ENCODE results near the gene ARFRP1.
A peak's percentile ranks its signal among the peaks of the same experiment; 100 is the strongest.

Gene ARFRP1

DNA sequence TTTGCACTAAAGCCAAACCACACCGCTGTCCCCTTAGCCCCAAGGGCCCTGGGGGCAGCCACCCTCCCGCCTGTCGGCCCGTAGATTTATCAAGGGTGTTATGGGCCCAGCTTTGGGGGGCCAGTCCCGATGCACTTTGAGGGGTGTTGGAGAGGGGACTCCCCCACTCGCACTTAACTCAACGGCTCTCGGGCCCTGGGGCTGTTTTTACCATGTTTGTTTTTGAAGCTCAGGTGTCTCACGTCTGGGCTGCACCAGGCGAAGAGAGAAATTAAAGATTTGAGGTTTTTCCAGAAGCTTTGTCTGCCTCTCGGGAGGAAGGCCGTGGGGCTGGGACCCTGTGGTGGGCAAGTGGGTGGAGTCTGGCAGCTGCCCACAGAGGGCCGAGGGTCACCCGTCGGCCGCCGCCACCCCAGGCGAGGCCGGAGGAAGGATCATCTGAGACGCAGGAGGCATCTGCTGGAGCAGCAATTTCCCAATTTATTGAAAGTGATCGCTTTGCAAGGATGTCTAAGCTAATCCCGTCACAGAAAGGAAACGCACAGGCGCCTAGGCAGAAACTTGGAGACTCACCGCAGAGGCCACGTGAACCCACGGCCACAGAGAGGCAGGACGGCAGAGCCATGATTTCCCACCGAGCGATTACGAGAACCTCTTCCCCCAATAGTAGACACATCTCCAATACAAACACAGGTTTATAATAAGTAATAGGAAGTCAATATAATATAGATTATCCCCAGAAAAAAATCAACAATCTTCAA is 35.6 kb upstream of the ARFRP1 start:
- DNase-seq = no peak

DNA sequence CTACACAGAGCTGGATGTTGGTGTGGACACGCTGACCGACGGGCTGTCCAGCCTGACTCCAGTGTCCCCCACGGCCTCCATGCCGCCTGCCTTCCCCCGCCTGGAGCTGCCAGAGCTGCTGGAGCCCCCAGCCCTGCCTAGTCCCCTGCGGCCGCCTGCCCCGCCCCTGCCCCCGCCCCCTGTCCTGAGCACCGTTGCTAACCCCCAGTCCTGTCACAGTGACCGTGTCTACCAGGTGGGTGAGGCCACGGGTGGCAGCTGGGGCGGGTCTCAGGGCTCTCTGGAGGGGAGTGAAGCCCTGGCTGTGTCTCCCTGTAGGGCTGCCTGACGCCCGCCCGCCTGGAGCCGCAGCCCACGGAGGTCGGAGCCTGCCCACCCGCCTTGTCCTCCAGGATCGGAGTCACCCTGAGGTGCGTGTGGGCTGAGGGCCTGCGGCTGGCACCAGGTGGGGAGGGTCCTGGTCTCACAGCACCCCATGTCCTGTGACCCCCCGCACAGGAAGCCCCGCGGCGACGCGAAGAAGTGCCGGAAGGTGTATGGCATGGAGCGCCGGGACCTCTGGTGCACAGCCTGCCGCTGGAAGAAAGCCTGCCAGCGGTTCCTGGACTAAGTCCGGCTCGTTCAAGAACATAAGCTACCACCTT is 34.7 kb upstream of the ARFRP1 start:
- DNase-seq = no peak

DNA sequence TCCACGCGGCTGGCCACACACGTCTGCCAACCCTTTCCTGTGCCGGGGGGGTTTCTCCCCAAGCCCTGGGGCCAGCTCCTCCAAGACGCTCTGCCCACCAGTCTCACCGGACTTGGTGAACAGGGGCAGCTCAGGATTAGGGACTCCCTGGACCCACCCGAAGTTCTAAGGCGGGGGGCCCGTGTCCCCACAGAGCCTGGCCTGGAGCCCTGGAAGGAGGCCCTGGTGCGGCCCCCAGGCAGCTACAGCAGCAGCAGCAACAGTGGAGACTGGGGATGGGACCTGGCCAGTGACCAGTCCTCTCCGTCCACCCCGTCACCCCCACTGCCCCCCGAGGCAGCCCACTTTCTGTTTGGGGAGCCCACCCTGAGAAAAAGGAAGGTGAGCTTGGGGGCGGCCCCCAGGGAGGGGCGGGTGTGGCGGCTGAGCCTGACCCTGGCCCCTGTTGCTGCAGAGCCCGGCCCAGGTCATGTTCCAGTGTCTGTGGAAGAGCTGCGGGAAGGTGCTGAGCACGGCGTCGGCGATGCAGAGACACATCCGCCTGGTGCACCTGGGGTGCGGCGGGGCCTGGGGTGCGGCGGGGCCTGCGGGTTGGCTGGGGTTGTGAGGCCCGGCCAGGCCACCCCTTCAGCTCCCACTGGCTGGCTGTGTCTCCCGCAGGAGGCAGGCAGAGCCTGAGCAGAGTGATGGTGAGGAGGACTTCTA is 34.1 kb upstream of the ARFRP1 start:
- no peak for DNase-seq

DNA sequence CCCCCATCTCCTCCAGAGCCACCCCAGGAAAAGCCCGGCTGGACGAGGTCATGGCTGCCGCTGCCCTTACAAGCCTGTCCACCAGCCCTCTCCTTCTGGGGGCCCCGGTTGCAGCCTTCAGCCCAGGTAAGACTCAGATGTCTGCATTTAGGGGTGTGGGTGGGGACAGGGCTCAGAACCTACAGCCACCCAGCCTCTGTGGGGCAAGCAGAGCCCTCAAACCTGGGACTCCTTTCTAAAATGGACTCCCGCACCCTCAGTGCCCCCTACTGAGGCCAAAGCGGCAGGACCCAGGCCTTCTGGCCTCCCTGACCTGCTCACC is 33.5 kb upstream of the ARFRP1 start:
- DNase-seq = no peak

DNA sequence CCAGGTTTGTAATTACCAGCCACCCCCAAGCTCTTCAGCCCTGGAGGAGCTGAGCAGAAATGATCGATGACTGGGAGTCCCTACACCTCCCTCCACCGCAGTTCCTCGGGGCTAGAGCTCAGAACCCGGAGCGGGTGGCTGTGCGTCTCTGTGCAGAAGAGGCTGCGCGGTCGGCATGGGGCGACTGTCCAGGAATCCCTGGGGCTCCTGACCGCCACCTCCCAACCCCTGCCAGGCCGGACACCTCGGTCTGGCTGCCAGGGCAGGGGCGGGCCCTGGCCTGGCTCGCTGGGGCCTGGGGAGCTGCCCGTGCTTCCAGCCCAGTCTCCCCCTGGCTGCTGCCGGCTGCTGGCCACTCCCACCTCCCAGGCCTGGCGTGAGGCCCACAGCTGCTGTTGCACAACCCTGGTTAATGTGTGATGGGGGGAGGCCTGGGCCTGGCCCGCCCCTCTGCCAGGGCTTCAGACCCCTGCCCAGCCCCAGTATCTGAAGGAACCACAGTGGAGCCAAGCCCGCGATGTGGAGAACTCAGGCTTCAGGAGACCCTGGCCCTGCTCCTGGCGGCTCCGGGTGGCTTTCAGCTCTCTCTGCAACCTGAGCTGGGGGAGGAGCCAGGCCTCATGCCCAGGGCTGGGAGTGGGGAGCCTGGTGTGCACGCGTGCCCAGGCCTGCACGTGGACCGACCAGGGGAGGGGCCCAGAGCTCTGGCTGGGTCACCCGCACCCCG is 33.0 kb upstream of the ARFRP1 start:
- peak; percentile 23 to 62 for DNase-seq

DNA sequence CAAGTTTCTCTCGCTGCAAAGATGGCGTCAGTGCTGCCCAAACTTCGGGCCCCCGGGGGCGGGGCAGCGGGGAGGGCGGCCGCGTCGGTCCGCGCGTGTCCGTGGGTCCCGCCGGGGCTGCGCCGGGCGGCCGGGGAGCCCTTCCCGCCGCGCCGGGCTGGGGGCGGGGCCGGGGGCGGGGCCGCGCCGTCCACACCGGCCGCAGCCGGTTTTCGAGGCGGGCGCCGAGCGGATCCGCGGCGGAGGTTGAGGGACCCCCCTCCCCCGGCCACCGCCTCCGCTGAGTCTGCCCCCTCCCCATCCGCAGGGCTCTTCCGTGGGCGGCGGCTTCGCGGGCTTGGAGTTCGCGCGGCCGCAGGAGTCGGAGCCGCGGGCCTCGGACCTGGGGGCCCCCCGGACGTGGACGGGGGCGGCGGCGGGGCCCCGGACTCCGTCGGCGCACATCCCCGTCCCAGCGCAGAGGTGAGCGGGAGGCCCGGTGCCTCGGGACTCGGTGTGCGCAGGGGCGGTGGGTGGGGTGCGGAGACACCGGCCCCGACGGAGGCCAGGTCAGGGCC is 32.4 kb upstream of the ARFRP1 start:
- peak in 1 of 2 donors; percentile 35 for DNase-seq

DNA sequence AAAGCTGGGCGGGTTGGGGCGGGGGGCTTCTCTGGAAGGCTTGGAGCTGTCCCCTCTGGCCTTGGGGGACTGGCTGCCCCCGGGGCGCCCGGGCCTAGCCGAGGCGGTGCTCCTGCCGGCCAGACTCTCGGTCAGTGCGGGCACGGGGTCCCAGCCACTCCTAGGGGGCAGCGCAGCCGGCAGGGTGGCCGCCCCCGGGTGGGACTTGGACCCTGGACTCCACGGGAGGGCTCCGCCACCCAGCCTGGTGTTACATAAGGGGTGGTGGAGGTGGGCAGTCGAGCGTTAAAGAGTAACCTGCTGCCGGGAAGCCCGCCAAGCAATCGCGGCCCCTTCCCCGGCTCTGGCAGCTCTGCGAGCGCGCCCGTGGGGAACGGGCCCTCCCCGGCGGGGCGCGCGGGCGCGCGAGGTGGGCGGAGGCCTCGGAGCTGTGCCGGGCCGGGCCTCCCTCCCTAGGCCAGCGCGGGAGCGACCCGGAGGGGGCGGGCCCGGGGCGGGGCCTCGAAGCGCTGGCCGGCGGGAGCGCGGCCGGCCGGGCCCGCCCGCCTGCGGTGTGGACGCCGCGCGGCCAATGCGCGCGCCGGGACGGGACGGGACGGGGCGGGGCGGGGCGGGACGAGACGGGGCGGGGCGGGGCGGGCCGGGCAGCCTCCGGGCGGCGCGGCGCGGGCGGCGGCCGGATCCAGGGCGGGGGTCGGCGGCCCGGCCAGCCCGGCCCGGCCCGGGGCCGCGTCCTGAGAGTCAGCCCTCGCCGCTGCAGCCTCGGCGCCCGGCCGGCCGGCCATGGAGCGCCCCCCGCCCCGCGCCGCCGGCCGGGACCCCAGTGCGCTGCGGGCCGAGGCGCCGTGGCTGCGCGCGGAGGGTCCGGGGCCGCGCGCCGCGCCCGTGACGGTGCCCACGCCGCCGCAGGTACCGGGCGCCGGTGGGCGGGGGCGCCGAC is 31.6 kb upstream of the ARFRP1 start, which contains the start of gene SLC2A4RG:
Gene SLC2A4RG (plus strand): TSS at position 647 of the 940 bp plus-strand sequence. CDS start 137 bp downstream, at position 784.
- DNase-seq = peak in 1 of 2 donors; percentile 69

DNA sequence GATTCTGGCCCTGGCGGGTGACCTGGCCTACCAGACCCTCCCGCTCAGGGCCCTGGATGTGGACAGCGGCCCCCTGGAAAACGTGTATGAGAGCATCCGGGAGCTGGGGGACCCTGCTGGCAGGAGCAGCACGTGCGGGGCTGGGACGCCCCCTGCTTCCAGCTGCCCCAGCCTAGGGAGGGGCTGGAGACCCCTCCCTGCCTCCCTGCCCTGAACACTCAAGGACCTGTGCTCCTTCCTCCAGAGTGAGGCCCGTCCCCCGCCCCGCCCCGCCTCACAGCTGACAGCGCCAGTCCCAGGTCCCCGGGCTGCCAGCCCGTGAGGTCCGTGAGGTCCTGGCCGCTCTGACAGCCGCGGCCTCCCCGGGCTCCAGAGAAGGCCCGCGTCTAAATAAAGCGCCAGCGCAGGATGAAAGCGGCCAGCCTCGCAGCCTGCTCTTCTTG is 30.9 kb upstream of the ARFRP1 start:
- DNase-seq = no peak

DNA sequence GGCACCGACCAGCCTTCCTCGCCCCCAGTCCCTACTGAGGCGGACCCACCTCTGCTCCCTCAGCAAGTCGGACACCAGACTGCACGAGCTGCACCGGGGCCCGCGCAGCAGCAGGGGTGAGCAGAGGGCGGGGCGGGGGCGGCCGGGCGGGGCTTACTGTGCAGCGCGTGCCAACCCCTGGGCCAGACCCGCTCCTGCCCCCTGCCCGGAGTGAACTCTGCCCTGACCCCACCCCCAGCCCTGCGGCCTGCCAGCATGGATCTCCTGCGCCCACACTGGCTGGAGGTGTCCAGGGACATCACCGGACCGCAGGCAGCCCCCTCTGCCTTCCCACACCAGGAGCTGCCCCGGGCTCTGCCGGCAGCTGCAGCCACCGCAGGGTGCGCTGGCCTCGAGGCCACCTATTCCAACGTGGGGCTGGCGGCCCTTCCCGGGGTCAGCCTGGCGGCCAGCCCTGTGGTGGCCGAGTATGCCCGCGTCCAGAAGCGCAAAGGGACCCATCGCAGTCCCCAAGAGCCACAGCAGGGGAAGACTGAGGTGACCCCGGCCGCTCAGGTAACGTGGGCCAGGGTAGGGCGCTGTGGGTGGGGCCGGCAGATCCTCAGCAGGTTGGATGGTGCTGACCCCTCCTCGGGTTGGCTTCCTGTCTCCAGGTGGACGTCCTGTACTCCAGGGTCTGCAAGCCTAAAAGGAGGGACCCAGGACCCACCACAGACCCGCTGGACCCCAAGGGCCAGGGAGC is 30.3 kb upstream of the ARFRP1 start:
- no peak for DNase-seq

DNA sequence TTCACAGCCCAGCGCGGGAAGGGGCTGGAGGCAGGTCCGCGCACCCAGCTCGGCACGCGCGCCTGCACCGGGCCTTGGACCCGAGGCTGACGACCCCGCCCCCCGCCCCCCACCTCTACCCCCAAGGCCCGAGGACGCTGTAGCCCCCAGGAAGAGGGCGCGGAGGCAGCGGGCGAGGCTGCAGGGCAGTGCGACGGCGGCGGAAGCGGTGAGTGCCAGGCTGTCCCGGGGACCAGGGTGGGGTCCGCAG is 29.8 kb upstream of the ARFRP1 start:
- DNase-seq = no peak

DNA sequence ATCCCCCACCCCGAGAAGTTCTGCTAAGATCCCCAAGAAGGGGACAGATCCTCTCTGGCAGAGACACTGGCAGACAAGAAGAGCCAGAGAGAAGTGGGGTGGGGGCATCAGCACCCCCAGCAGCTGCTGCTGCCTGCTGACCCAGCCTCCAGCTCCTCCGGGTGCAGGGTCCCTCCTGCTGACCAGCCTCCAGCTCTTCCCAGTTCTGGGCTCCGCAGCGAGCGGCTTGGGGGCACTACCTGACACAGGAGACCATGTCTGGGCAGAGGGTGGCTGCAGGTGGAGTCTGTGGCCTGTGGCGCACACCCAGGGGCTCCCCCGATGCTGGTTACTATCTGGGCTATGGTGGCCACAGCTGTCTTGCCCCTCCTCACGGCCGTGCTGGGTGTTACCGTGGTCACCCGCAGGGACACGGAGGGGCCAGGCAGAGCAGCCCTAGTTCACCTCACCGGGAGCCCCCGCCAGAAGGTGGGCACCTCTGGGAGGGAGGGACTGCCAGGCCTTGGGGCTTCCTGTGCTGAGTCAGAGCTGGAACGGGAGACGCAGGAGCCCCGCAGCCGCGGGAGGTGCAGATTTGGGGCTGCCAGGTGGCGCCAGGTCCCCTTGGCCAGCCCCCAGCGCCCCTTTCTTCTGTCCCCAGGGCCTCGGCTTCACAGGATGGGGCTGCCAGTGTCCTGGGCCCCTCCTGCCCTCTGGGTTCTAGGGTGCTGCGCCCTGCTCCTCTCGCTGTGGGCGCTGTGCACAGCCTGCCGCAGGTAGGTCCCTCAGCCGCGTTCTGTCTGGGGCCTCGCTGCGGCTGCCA is 29.3 kb upstream of the ARFRP1 start:
- no peak for DNase-seq

DNA sequence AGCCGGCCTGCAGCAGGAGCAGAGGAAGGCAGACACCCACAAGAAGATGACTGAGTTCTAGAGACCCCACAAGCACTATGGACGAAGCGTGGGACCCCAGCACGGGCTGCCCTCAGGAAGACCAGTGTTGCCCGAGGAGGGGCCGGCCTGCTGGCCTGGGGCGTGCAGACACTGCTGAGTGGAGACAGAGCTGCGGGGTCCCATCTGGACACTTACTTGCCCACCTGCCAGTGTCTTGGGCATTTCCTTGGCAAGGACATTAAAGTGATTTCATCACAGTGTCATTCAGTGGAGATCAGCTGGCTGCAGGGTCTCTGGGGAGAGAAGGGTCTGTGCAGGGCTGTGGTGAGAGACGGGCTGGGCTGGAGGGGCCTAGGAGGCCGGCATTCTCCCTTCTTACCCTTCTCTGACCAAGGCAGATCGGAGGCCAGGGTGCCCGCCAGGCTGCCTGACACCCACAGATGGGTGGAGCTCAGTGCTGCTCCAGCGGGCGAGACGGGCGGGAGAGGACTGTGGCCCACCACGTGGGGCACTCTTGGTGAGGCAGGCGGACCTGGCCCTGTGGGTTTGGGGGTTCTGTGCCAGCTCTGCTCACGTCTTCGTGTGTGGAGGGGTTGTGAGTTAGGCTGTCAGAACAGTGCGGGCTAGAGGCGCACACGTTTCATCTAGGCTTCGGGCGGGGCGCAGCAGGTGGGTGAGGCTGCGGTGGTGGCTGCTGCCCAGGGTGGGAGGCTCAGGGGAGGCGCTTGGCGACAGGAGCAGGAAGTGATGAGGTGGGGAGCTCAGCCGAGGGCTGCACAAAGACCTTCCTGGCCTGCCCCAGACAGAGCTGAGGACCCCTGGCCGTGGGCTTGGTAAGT is 28.3 kb upstream of the ARFRP1 start, which contains the start of gene LIME1:
Gene LIME1 (plus strand): TSS at position 806 of the 860 bp plus-strand sequence. CDS start 886 bp downstream, outside the sequence.
- no peak for DNase-seq

DNA sequence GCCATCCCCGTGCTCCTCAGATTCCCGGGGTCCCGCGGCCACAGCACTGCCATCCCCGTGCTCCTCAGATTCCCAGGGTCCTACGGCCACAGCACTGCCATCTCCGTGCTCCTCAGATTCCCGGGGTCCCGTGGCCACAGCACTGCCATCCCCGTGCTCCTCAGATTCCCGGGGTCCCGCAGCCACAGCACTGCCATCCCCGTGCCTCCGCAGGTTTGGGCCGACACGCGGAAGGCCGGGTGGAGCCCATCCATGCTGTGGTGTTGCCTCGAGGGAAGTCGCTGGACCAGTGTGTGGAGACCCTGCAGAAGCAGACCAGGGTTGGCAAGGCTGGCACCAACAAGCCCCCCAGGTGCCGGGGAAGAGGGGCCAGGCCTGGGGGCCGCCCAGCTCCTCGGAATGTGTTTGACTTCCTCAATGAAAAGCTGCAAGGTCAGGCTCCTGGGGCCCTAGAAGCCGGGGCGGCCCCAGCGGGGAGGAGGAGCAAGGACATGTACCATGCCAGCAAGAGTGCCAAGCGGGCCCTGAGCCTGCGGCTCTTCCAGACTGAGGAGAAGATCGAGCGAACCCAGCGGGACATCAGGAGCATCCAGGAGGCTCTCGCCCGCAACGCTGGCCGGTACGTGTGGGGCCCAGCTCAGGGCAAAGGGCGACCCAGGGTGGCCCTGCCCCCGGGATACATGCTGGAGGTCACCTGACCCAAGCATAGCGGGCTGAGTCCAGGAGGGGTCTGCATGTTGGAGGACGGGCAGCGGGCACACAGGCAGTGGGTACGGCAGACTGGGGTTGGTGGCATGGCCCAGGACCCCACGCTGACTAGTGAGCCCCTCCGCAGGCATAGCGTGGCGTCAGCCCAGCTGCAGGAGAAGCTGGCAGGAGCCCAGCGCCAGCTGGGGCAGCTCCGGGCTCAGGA is 27.4 kb upstream of the ARFRP1 start:
- no peak for DNase-seq

DNA sequence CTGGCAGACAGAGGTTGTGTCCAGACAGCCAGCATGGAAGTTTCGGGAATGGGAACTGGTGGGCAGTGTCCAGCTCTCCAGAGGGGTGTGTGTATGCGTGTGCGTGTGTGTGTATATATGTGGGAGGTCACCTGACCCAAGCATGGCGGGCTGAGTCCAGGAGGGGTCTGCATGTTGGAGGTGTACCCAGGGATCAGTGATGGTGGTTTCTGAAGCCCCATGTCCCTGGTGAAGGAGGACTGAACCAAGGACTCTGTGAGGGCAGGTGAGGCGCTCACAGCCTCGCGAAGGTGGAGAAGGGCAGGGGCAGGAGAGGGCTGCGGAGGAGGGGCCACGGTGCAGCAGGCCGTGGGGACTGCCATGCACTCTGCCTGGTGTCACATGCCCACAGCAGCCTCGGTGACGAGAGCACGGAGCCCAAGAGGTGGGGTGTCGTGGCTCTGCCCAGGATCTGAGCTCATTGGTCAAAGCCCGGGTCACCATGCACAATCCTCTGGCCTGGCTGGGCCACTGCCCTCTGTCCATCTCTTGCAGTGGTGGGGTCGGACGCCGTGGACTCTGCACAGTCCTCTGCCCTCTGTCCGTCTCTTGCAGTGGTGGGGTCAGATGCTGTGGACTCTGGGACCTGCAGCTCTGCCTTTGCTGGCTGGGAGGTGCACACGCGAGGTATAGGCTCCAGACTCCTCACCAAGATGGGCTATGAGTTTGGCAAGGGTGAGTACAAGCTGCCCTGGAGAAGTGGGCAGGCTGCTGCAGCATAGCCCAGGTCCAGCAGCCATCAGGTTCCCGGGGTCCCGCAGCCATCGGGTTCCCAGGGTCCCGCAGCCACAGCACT is 26.6 kb upstream of the ARFRP1 start:
- DNase-seq = no peak

DNA sequence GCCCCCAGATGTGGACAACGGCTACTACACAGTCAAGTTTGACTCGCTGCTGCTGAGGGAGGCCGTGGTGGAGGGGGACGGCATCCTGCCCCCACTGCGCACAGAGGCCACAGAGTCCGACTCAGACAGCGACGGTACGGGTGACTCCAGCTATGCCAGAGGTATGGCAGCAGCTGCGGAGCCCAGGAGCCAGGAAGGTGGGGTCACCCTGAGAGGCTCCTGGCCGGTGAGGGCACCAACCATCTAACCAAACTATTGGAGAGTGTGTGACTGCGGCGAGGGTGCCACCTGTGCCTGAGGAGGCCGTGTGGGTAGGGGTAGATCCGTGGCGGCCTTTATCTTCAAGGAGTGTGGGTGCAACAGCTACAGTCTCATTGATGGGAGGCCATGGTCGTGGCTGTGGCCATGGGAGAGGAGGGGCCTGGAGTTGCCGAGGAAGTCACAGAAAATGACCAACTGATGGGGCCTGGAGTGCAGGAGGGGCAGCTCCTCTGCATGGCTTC is 25.9 kb upstream of the ARFRP1 start:
- DNase-seq = no peak

DNA sequence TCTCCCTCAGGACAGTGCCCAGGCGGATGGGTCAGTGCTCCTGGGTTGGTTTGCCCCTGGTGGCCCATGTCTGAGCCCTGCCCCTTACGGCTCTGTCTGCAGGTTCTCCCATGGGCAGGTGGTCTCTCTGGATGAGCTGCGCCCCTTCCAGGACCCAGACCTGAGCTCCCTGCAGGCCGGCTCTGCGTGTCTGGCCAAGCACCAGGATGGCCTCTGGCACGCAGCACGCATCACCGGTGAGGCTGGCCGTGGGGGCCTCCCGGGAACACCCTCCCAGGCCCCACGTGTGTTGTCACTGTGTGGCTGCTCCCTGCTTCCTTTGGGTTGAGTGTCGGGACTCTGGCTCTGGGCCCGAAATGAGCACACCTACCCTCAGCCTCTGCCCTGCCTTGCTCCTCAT is 25.3 kb upstream of the ARFRP1 start:
- DNase-seq = no peak

All from bone marrow (tissue), 2 donors.